PFSK-1 (cell line): ENCODE results near the gene APOL1.

Experiments used
- FOXP2 ChIP-seq: optimal IDR thresholded peaks from 2 replicates; pipeline ENCODE3; 2011; ENCODE audit warnings: borderline replicate concordance, control low read depth, inconsistent platforms; ENCODE audit not compliant: insufficient read depth; ENCODE audit errors: extremely low read length, extremely low read depth
- POLR2AphosphoS5 ChIP-seq: IDR thresholded peaks from 2 replicates; pipeline ENCODE4 v1.6.1; 2012; ENCODE audit warnings: low read depth, mild to moderate bottlenecking, control low read depth, low read length, moderate library complexity
- TF ChIP-seq, protein P1 (sequence below), 2 experiments: IDR thresholded peaks; 2 replicates each; pipeline versions ENCODE4 v1.6.1 to v1.8.0; 2011 to 2012; ENCODE audit warnings: low read depth in 2 of 2, low read length in 2 of 2, control low read depth in 1 of 2, inconsistent platforms in 1 of 2, mild to moderate bottlenecking in 1 of 2, moderate library complexity in 1 of 2; ENCODE audit not compliant: insufficient read depth in 1 of 2

DNA sequence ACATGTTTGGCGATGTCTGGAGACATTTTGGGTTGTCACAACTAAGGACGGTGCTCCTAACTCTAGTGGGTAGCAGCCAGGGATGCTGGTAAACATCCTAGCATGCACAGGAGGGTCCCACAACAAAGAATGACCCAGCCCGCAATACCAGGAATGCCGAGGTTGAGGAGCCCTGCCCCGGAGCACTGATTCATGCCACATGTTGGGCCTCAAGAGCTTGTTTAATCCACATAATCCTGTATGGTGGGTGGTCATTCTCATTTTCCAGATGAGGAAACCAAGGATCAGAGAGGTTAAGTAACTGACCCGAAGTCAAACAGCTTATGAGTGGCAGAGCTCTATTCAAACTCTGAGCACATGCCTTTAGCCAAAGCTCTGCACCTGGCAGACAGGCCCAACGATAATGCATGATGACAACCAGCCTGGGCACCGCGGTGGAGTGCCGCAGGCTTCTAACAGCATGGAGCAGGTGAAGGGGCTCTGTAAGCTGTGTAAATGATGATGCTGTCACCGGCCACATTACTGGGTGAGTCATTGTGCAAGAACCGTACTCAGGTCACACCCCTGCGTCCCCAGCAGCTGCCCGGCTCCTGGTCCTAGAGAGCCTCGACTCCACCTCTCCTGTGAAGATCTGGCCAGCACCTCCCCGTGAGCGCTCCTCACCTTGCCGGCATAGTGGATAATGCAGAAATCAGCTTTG, 58.6 kb downstream of the APOL1 start:
- no peak for TF ChIP-seq POLR2AphosphoS5
- TF ChIP-seq FOXP2 = no peak
- TF ChIP-seq, protein P1, sequence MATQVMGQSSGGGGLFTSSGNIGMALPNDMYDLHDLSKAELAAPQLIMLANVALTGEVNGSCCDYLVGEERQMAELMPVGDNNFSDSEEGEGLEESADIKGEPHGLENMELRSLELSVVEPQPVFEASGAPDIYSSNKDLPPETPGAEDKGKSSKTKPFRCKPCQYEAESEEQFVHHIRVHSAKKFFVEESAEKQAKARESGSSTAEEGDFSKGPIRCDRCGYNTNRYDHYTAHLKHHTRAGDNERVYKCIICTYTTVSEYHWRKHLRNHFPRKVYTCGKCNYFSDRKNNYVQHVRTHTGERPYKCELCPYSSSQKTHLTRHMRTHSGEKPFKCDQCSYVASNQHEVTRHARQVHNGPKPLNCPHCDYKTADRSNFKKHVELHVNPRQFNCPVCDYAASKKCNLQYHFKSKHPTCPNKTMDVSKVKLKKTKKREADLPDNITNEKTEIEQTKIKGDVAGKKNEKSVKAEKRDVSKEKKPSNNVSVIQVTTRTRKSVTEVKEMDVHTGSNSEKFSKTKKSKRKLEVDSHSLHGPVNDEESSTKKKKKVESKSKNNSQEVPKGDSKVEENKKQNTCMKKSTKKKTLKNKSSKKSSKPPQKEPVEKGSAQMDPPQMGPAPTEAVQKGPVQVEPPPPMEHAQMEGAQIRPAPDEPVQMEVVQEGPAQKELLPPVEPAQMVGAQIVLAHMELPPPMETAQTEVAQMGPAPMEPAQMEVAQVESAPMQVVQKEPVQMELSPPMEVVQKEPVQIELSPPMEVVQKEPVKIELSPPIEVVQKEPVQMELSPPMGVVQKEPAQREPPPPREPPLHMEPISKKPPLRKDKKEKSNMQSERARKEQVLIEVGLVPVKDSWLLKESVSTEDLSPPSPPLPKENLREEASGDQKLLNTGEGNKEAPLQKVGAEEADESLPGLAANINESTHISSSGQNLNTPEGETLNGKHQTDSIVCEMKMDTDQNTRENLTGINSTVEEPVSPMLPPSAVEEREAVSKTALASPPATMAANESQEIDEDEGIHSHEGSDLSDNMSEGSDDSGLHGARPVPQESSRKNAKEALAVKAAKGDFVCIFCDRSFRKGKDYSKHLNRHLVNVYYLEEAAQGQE (IDR thresholded peaks at IDR 0.05; ENCODE audit: insufficient read depth in 1 of 2, low read depth in 2 of 2, low read length in 2 of 2) = no peak
